HCT116 (cell line): ENCODE measurements around the gene CDK14. TPM values are rescaled to one million over a fixed set of nuclear protein-coding genes. Genes with fewer than 3 reads are reported as not detected.

Experiments
- ATAC-seq: fragments of 200-7000 bp; cut with Tn5 transposase; 2 replicates; pipeline ENCODE4 v1.9.1; 2020; ENCODE audit warnings: mild to moderate bottlenecking, moderate library complexity
- BruUV-seq: library from RNA; stranded (reverse); fragments of 400-500 nt; replicated peaks from 2 replicates; lab custom pipeline; 2021; lab: Mats Ljungman, UMichigan
- CTCF ChIA-PET: fragments of 300-600 bp; sonication (Branson Sonifier 250); formaldehyde crosslinking; loops from one replicate; lab custom pipeline; 2021; ENCODE audit warnings: antibody characterized with exemption; lab: Charles Lee
- POLR2A ChIA-PET: fragments of 300-600, 350-600 bp; sonication (Branson Sonifier 250); formaldehyde crosslinking; loops from one replicate; lab custom pipeline; 2021; ENCODE audit warnings: antibody characterized with exemption; lab: Charles Lee
- RAD21 ChIA-PET, 2 experiments: fragments of 300-600 bp; sonication (Branson Sonifier 250); formaldehyde crosslinking; loops; one replicate each; lab custom pipeline; 2023; ENCODE audit warnings: low total read pairs in 2 of 2; ENCODE audit not compliant: uncharacterized antibody in 2 of 2, unreplicated experiment in 2 of 2, low non-redundant PET in 1 of 2; lab: Charles Lee
- DNase-seq: peaks from one replicate; pipeline ENCODE4 v3.0.0-alpha.2; 2010; ENCODE audit warnings: low read depth, low spot score
- H2AFZ ChIP-seq: fragments of 200-600 bp; shearing (Covaris generic), sonication (generic); 2 replicates; pipeline ENCODE4 v1.6.1; 2017; ENCODE audit warnings: low read depth, mixed run types, mixed read lengths, antibody characterized with exemption, low read length; ENCODE audit not compliant: poor library complexity, severe bottlenecking
- H3K27ac ChIP-seq: 2 replicates; pipeline ENCODE4 v1.5.1; 2012; ENCODE audit warnings: low read depth, low read length
- H3K27me3 ChIP-seq: fragments of 200-600 bp; sonication (generic); 2 replicates; pipeline ENCODE4 v1.6.1; 2016; ENCODE audit warnings: mixed run types, low read length, mixed read lengths; ENCODE audit not compliant: insufficient read depth
- H3K36me3 ChIP-seq, 2 experiments: fragments of 200-500 bp in 1 of 2; fragments of 200-600 bp in 1 of 2; sonication (Bioruptor generic) in 1 of 2; sonication (generic) in 1 of 2; 2 replicates each; pipeline versions ENCODE4 v1.5.1 to v1.6.1; 2014 to 2016; ENCODE audit warnings: low read length in 2 of 2, inconsistent platforms in 1 of 2, mixed read lengths in 1 of 2, mixed run types in 1 of 2; ENCODE audit not compliant: insufficient read depth in 2 of 2, control insufficient read depth in 1 of 2
- H3K4me1 ChIP-seq, 2 experiments: fragments of 200-600 bp in 1 of 2; sonication (generic) in 1 of 2; 2 replicates each; pipeline versions ENCODE4 v1.5.1 to v1.6.1; 2012 to 2017; ENCODE audit warnings: low read length in 2 of 2, inconsistent platforms in 1 of 2, mild to moderate bottlenecking in 1 of 2, mixed read lengths in 1 of 2, mixed run types in 1 of 2, moderate library complexity in 1 of 2; ENCODE audit not compliant: insufficient read depth in 2 of 2, control insufficient read depth in 1 of 2
- H3K4me2 ChIP-seq: fragments of 200-600 bp; sonication (generic); 2 replicates; pipeline ENCODE4 v1.6.1; 2017; ENCODE audit warnings: mixed run types, low read length, mixed read lengths
- H3K4me3 ChIP-seq, 2 experiments: fragments of 200-600 bp in 1 of 2; sonication (generic) in 1 of 2; replicated peaks in 1 of 2; 2 replicates each; pipeline ENCODE4 v1.5.1; 2011 to 2016; ENCODE audit warnings: low read length in 2 of 2, control low read depth in 1 of 2, low read depth in 1 of 2, mild to moderate bottlenecking in 1 of 2, mixed read lengths in 1 of 2, mixed run types in 1 of 2
- H3K79me2 ChIP-seq: fragments of 200-600 bp; sonication (generic); 2 replicates; pipeline ENCODE4 v1.6.1; 2017; ENCODE audit warnings: mild to moderate bottlenecking, mixed run types, low read length, moderate library complexity, mixed read lengths; ENCODE audit not compliant: insufficient read depth
- H3K9ac ChIP-seq: fragments of 200-600 bp; sonication (generic); 2 replicates; pipeline ENCODE4 v1.6.1; 2016; ENCODE audit warnings: low read length, mixed read lengths
- H3K9me2 ChIP-seq: fragments of 200-600 bp; sonication (generic), shearing (Covaris generic); 2 replicates; pipeline ENCODE4 v1.6.1; 2017; ENCODE audit warnings: mixed run types, mild to moderate bottlenecking, moderate library complexity; ENCODE audit not compliant: insufficient read depth
- H3K9me3 ChIP-seq, 2 experiments: fragments of 200-500 bp in 1 of 2; fragments of 200-600 bp in 1 of 2; sonication (Bioruptor generic) in 1 of 2; sonication (generic) in 1 of 2; 2 replicates each; pipeline ENCODE4 v1.6.1; 2014 to 2017; ENCODE audit warnings: low read length in 2 of 2, mixed read lengths in 2 of 2, inconsistent platforms in 1 of 2, low read depth in 1 of 2, mild to moderate bottlenecking in 1 of 2, mixed run types in 1 of 2, moderate library complexity in 1 of 2; ENCODE audit not compliant: control insufficient read depth in 1 of 2, insufficient read depth in 1 of 2
- H4K20me1 ChIP-seq: fragments of 200-600 bp; sonication (generic), shearing (Covaris generic); 2 replicates; pipeline ENCODE4 v1.6.1; 2017; ENCODE audit warnings: mixed run types, mild to moderate bottlenecking, moderate library complexity; ENCODE audit not compliant: insufficient read depth
- CBX3 ChIP-seq: IDR thresholded peaks from 2 replicates; pipeline ENCODE4 v1.6.1; 2012; ENCODE audit warnings: low read depth
- CTCF ChIP-seq, 3 experiments: fragments of 200-600 bp in 1 of 3; sonication (generic) in 1 of 3; IDR thresholded peaks in 2 of 3; conservative IDR thresholded peaks in 1 of 3; 2 replicates each; pipeline ENCODE4 v1.5.1; 2012 to 2017; ENCODE audit warnings: low read depth in 2 of 3, low read length in 2 of 3, antibody characterized with exemption in 1 of 3, borderline replicate concordance in 1 of 3, control low read depth in 1 of 3, mild to moderate bottlenecking in 1 of 3, mixed read lengths in 1 of 3, mixed run types in 1 of 3, moderate library complexity in 1 of 3; ENCODE audit not compliant: insufficient read depth in 1 of 3
- EGR1 ChIP-seq: IDR thresholded peaks from 2 replicates; pipeline ENCODE4 v1.6.1; 2012; ENCODE audit warnings: low read depth
- ELF1 ChIP-seq: IDR thresholded peaks from 2 replicates; pipeline ENCODE4 v1.6.1; 2012; ENCODE audit warnings: low read depth, borderline replicate concordance
- FOSL1 ChIP-seq: IDR thresholded peaks from 2 replicates; pipeline ENCODE4 v1.6.1; 2012; ENCODE audit warnings: low read depth
- JUND ChIP-seq: IDR thresholded peaks from 2 replicates; pipeline ENCODE4 v1.6.1; 2012
- MAX ChIP-seq: IDR thresholded peaks from 2 replicates; pipeline ENCODE4 v1.6.1; 2012
- POLR2A ChIP-seq: IDR thresholded peaks from 2 replicates; pipeline ENCODE4 v1.7.0; 2011; ENCODE audit warnings: borderline replicate concordance; ENCODE audit not compliant: insufficient read depth, insufficient read length; ENCODE audit errors: extremely low read depth
- POLR2AphosphoS5 ChIP-seq: IDR thresholded peaks from 2 replicates; pipeline ENCODE4 v1.6.1; 2011; ENCODE audit warnings: mild to moderate bottlenecking, low read depth, low read length, moderate library complexity
- REST ChIP-seq: IDR thresholded peaks from 2 replicates; pipeline ENCODE4 v1.6.1; 2012; ENCODE audit warnings: low read depth
- SIN3A ChIP-seq: IDR thresholded peaks from 2 replicates; pipeline ENCODE4 v1.6.1; 2012; ENCODE audit warnings: low read depth
- SP1 ChIP-seq: IDR thresholded peaks from 2 replicates; pipeline ENCODE4 v1.6.1; 2012; ENCODE audit warnings: low read depth
- TCF7L2 ChIP-seq: IDR thresholded peaks from 2 replicates; pipeline ENCODE4 v1.7.0; 2011; ENCODE audit warnings: borderline replicate concordance, inconsistent platforms; ENCODE audit not compliant: insufficient read depth, insufficient read length; ENCODE audit errors: extremely low read depth
- YY1 ChIP-seq: IDR thresholded peaks from 2 replicates; pipeline ENCODE4 v1.6.1; 2011; ENCODE audit warnings: low read length, low read depth, moderate library complexity, mild to moderate bottlenecking; ENCODE audit not compliant: insufficient replicate concordance; ENCODE audit errors: extremely low read depth
- ZFX ChIP-seq: fragments of 450-650 bp; IDR thresholded peaks from 2 replicates; pipeline ENCODE4 v1.6.1; 2017
- intact Hi-C: fragments of 100-400 bp; cut with micrococcal nuclease; formaldehyde crosslinking; loops from 2 replicates; pipeline ENCODE4 v1.10.0; 2022
- total RNA-seq: library from RNA; stranded (reverse); gene quantifications from one replicate; pipeline ENCODE4 v1.2.1, GENCODE V29; 2021; ENCODE audit not compliant: unreplicated experiment

The CDK14 gene
- total RNA-seq, 1 experiment from 2014 or later: 10.2 TPM

GRCh38 chr7:90705391-90706071 is 109.4 kb downstream of the CDK14 start:
- Histone ChIP-seq H3K27ac (no peak overlapping the region), H2AFZ (no peak overlapping the region), H3K4me2 (no peak overlapping the region), H3K27me3 (no peaks in the 10 kb centered on the region), H3K9me3 (no peaks in the 10 kb centered on the region), H4K20me1 (no peaks in the 10 kb centered on the region), H3K36me3 (no peaks in the 10 kb centered on the region), H3K79me2 (no peaks in the 10 kb centered on the region), H3K9me2 (no peaks in the 10 kb centered on the region), H3K4me3 (no peak overlapping the region), H3K9ac (no peak overlapping the region), H3K4me1 (no peaks in the 10 kb centered on the region)
- TF ChIP-seq CBX3: no peak
- no peak for TF ChIP-seq YY1
- TF ChIP-seq CTCF (IDR thresholded peaks at IDR 0.05 in 2 of 3, conservative IDR thresholded peaks at IDR 0.05 in 1 of 3; ENCODE audit: borderline replicate concordance in 1 of 3, insufficient read depth in 1 of 3, low read depth in 2 of 3, low read length in 2 of 3): no peak
- TF ChIP-seq SP1: no peak
- no peak for TF ChIP-seq MAX
- TF ChIP-seq JUND: no peak
- no peak for TF ChIP-seq EGR1
- no peak for TF ChIP-seq ZFX
- no peak for TF ChIP-seq FOSL1
- TF ChIP-seq TCF7L2: no peak
- TF ChIP-seq POLR2AphosphoS5: no peak
- no peak for TF ChIP-seq REST
- TF ChIP-seq ELF1: no peak
- TF ChIP-seq POLR2A: no peak
- TF ChIP-seq SIN3A: no peak
- ChIA-PET POLR2A (no interaction called here), RAD21 (no interaction called here), CTCF (no interaction called here)
- no TSS peak for BruUV-seq
- no peak for ATAC-seq
- DNase-seq: no peak
- intact Hi-C loops: no loop called here
